Gastroesophageal sphincter (tissue), 3 donors: ENCODE data around the gene TRIM38.

Source experiments
- CTCF ChIP-seq, 4 experiments: fragments of 200-600 bp in 2 of 4; fragments of 450-650 bp in 2 of 4; sonication (generic) in 1 of 4; IDR thresholded peaks; one replicate each; pipeline ENCODE4 v1.5.1; 2017 to 2019; ENCODE audit warnings: antibody characterized with exemption in 4 of 4, mild to moderate bottlenecking in 2 of 4, moderate library complexity in 2 of 4
- EP300 ChIP-seq: sonication (generic); formaldehyde crosslinking; IDR thresholded peaks from one replicate; pipeline ENCODE4 v1.6.1; 2017; ENCODE audit warnings: antibody characterized with exemption, mild to moderate bottlenecking
- POLR2A ChIP-seq, 2 donors: fragments of 450-650 bp; IDR thresholded peaks; one replicate each; pipeline ENCODE4 v1.6.1; 2017; ENCODE audit warnings: antibody characterized with exemption in 2 of 2, mild to moderate bottlenecking in 2 of 2, moderate library complexity in 1 of 2
- POLR2AphosphoS5 ChIP-seq: sonication (generic); formaldehyde crosslinking; IDR thresholded peaks from one replicate; pipeline ENCODE4 v1.6.1; 2017; ENCODE audit warnings: antibody characterized with exemption

GRCh38 chr6:25927178-25927577, 35.4 kb upstream of the TRIM38 start:
- TF ChIP-seq EP300 (no peak), CTCF (IDR thresholded peaks at IDR 0.05) (no peak), POLR2A (IDR thresholded peaks at IDR 0.05) (no peak), POLR2AphosphoS5 (no peak)
